Liver (tissue), 9 donors: ENCODE data around the gene SMIM36. TPM values are rescaled to one million over a fixed set of nuclear protein-coding genes. Genes with fewer than 3 reads are reported as not detected.

Experiments
- DNase-seq: peaks from one replicate; pipeline ENCODE4 v3.0.0-alpha.2; 2017; ENCODE audit warnings: low spot score
- H3K27ac ChIP-seq, 2 donors: one replicate each; pipeline ENCODE4 v1.7.0; 2013; ENCODE audit warnings: inconsistent platforms in 2 of 2, low read length in 2 of 2, control low read depth in 1 of 2, low read depth in 1 of 2, mild to moderate bottlenecking in 1 of 2
- H3K27me3 ChIP-seq, 4 donors: one replicate each; pipeline versions ENCODE4 v1.6.1 to v1.7.0; 2013; ENCODE audit warnings: low read length in 3 of 4, inconsistent platforms in 1 of 4, mild to moderate bottlenecking in 1 of 4, moderate library complexity in 1 of 4; ENCODE audit not compliant: control insufficient read depth in 4 of 4, insufficient read depth in 4 of 4
- H3K36me3 ChIP-seq, 4 donors: one replicate each; pipeline versions ENCODE4 v1.6.1 to v1.7.0; 2013; ENCODE audit warnings: low read length in 3 of 4, mild to moderate bottlenecking in 3 of 4, low read depth in 1 of 4, moderate library complexity in 1 of 4; ENCODE audit not compliant: control insufficient read depth in 4 of 4, insufficient read depth in 3 of 4
- H3K4me1 ChIP-seq, 4 donors: one replicate each; pipeline versions ENCODE4 v1.6.1 to v1.7.0; 2013; ENCODE audit warnings: low read length in 3 of 4, mild to moderate bottlenecking in 3 of 4, moderate library complexity in 1 of 4; ENCODE audit not compliant: control insufficient read depth in 4 of 4, insufficient read depth in 4 of 4
- H3K4me3 ChIP-seq, 3 donors: one replicate each; pipeline versions ENCODE4 v1.6.1 to v1.7.0; 2013; ENCODE audit warnings: low read length in 3 of 3, control low read depth in 1 of 3, low read depth in 1 of 3, mild to moderate bottlenecking in 1 of 3
- H3K9ac ChIP-seq, 2 donors: one replicate each; pipeline ENCODE4 v1.7.0; 2013; ENCODE audit warnings: low read length in 2 of 2, mild to moderate bottlenecking in 2 of 2, moderate library complexity in 2 of 2, control low read depth in 1 of 2, low read depth in 1 of 2
- H3K9me3 ChIP-seq, 4 donors: one replicate each; pipeline versions ENCODE4 v1.6.1 to v1.7.0; 2013; ENCODE audit warnings: low read length in 3 of 4; ENCODE audit not compliant: control insufficient read depth in 4 of 4
- EGR1 ChIP-seq, 2 donors: IDR thresholded peaks; 2 replicates each; pipeline ENCODE4 v1.6.1; 2016 to 2018; ENCODE audit warnings: antibody characterized with exemption in 2 of 2, low read depth in 2 of 2
- FOXA1 ChIP-seq: IDR thresholded peaks from 2 replicates; pipeline ENCODE4 v1.6.1; 2016; ENCODE audit warnings: antibody characterized with exemption
- GABPA ChIP-seq, 2 donors: IDR thresholded peaks in 1 of 2; conservative IDR thresholded peaks in 1 of 2; 2 replicates each; pipeline ENCODE4 v1.6.1; 2016; ENCODE audit warnings: antibody characterized with exemption in 2 of 2, mild to moderate bottlenecking in 1 of 2, moderate library complexity in 1 of 2
- HNF4A ChIP-seq, 2 donors: conservative IDR thresholded peaks; 2 replicates each; pipeline ENCODE4 v1.6.1; 2016; ENCODE audit warnings: antibody characterized with exemption in 2 of 2, mild to moderate bottlenecking in 2 of 2
- JUND ChIP-seq, 2 donors: IDR thresholded peaks; 2 replicates each; pipeline ENCODE4 v1.6.1; 2016; ENCODE audit warnings: antibody characterized with exemption in 2 of 2
- NR2F2 ChIP-seq: IDR thresholded peaks from 2 replicates; pipeline ENCODE4 v1.6.1; 2016; ENCODE audit warnings: antibody characterized with exemption
- RXRA ChIP-seq, 2 donors: IDR thresholded peaks; 2 replicates each; pipeline ENCODE4 v1.6.1; 2017 to 2018; ENCODE audit warnings: antibody characterized with exemption in 2 of 2, mild to moderate bottlenecking in 1 of 2
- TAF1 ChIP-seq: conservative IDR thresholded peaks from 2 replicates; pipeline ENCODE4 v1.6.1; 2016; ENCODE audit warnings: antibody characterized with exemption, mild to moderate bottlenecking
- WGBS: extraction: QIAGEN DNeasy Blood & Tissue Kit; methylation state at CpG from one replicate; pipeline ENCODE4 v1.1.7; 2013; 5-methylcytosine and 5-hydroxymethylcytosine counted together
- polyA plus RNA-seq, 2 donors: library from polyadenylated mRNA; stranded (reverse) in 1 of 2; unstranded in 1 of 2; fragments of 200-250 nt in 1 of 2; fragments of >200 nt in 1 of 2; fragmentation: Nextera tagmentation in 1 of 2; extraction: Ambion mirVana in 1 of 2; gene quantifications; one replicate each; pipeline versions ENCODE4 v1.2.1 to v1.2.3, GENCODE V29; 2013 to 2015
- total RNA-seq, 2 donors: library from RNA; depleted of rRNA; stranded (reverse); fragments of >200 nt; gene quantifications; one replicate each; pipeline ENCODE4 v1.2.3, GENCODE V29; 2014
- TF ChIP-seq, protein P1 (sequence below): fragments of 150-350 bp; IDR thresholded peaks from 2 replicates; pipeline ENCODE4 v1.5.1; 2017; ENCODE audit warnings: improper control_type of control experiment, low read depth, low read length; ENCODE audit not compliant: missing input control
- TF ChIP-seq, protein P2 (sequence below): IDR thresholded peaks from 2 replicates; pipeline ENCODE4 v1.6.1; 2016; ENCODE audit warnings: antibody characterized with exemption
- TF ChIP-seq, protein P3 (sequence below): IDR thresholded peaks from 2 replicates; pipeline ENCODE4 v1.6.1; 2016; ENCODE audit warnings: antibody characterized with exemption
- donor health status: healthy.
- donor health status: healthy.
- donor health status: healthy.
- donor health status: healthy.
- donor health status: healthy.

Gene SMIM36
- total and polyA plus RNA-seq, 4 donors = not detected

DNA sequence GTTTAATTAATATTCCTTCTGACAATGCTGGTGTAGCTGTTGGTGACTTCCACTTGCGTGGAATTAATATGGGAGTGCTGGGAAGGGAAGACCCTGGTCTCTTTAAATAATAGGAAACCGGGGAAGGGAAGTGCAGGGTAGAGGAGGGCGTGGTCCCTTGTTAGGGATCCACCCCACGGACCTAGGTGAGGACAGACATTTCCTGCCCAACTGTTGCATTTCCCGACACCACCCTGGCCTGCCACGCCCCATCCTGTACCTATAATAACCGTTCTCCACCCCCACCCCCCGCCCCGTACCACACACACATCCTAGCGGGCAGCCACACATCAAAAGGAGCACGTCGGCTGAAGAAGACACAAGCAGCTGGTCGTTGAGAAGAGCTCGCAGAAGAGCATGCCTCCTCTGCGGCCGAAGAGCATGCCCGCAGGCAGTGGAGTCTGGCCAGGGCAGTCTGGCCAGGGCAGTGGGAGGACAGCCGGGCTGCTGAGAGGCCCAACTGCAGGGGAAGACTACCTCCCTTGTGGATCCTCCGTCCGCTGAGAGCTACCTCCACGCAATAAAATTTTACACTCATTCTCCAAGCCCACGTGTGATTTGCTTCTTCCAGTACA, 52.9 kb downstream of the SMIM36 start:
- Histone ChIP-seq H3K27me3 (no peaks in the 10 kb centered on the region), H3K4me1 (peaks cover 0 to 11% (median 5%) of the 10 kb centered on the region in 4 donors), H3K27ac (no peak overlapping the region), H3K36me3 (no peaks in the 10 kb centered on the region), H3K9me3 (no peaks in the 10 kb centered on the region), H3K9ac (no peak overlapping the region), H3K4me3 (no peak overlapping the region)
- 89% methylated on average over 22 of the region's 22 CpGs for WGBS
- TF ChIP-seq RXRA (IDR thresholded peaks at IDR 0.05) (no peak), NR2F2 (no peak)
- no peak for DNase-seq

DNA sequence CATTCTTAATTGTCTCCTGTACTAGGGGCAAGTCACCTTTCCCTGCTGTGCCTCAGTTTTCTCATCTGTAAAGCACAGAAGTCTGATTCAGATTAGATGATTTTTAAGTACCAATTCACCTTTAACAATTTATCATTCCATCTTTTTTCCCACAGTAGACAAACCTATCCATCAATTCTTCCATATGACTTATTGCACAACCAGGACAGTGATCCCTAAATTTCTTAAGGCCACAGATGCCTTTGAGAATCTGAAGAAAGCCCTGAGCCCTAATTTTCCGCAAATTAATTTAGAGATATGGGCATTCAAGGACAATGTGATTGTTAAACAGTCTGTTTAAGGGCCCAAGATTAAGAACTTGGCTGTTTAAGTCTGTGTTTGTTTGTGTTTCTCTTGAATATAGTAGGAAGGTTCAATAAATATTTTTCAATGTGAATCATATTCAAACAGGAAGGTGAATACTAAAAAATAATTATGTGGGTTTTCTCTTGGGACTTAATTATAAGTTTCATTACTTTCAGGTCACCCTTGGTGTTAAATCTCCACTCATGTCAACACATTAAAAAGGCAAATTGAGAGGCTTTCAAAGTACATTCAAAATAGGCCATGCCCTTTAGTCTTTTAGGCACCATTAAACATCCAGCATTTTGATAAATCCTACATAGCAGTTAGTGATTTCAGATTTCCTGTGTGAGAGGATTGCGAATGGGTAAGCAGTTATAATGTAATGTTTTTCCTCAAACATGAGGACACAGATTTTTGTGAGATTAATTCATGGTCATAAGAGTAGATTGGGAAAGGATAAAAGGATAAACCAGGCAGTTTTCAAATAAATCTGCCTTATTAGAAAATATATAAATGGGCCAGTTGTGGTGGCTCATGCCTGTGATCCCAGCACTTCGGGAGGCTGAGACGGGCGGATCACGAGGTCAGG, 54.7 kb downstream of the SMIM36 start:
- Histone ChIP-seq H3K4me3 (no peak overlapping the region), H3K27me3 (no peaks in the 10 kb centered on the region), H3K36me3 (no peaks in the 10 kb centered on the region), H3K9ac (no peak overlapping the region), H3K27ac (no peak overlapping the region), H3K4me1 (peaks cover 4 to 19% (median 11%) of the 10 kb centered on the region in 4 donors), H3K9me3 (no peaks in the 10 kb centered on the region)
- WGBS = 94% methylated on average over 6 of the region's 6 CpGs
- no peak for TF ChIP-seq HNF4A (conservative IDR thresholded peaks at IDR 0.05)
- no peak for TF ChIP-seq JUND (IDR thresholded peaks at IDR 0.05)
- TF ChIP-seq, protein P1, sequence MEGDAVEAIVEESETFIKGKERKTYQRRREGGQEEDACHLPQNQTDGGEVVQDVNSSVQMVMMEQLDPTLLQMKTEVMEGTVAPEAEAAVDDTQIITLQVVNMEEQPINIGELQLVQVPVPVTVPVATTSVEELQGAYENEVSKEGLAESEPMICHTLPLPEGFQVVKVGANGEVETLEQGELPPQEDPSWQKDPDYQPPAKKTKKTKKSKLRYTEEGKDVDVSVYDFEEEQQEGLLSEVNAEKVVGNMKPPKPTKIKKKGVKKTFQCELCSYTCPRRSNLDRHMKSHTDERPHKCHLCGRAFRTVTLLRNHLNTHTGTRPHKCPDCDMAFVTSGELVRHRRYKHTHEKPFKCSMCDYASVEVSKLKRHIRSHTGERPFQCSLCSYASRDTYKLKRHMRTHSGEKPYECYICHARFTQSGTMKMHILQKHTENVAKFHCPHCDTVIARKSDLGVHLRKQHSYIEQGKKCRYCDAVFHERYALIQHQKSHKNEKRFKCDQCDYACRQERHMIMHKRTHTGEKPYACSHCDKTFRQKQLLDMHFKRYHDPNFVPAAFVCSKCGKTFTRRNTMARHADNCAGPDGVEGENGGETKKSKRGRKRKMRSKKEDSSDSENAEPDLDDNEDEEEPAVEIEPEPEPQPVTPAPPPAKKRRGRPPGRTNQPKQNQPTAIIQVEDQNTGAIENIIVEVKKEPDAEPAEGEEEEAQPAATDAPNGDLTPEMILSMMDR = no peak
- no peak for TF ChIP-seq NR2F2
- TF ChIP-seq, protein P2, sequence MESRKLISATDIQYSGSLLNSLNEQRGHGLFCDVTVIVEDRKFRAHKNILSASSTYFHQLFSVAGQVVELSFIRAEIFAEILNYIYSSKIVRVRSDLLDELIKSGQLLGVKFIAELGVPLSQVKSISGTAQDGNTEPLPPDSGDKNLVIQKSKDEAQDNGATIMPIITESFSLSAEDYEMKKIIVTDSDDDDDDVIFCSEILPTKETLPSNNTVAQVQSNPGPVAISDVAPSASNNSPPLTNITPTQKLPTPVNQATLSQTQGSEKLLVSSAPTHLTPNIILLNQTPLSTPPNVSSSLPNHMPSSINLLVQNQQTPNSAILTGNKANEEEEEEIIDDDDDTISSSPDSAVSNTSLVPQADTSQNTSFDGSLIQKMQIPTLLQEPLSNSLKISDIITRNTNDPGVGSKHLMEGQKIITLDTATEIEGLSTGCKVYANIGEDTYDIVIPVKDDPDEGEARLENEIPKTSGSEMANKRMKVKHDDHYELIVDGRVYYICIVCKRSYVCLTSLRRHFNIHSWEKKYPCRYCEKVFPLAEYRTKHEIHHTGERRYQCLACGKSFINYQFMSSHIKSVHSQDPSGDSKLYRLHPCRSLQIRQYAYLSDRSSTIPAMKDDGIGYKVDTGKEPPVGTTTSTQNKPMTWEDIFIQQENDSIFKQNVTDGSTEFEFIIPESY = no peak
- TF ChIP-seq EGR1 (IDR thresholded peaks at IDR 0.05; ENCODE audit: low read depth in 2 of 2) = no peak
- no peak for TF ChIP-seq RXRA (IDR thresholded peaks at IDR 0.05)
- no peak for TF ChIP-seq GABPA (IDR thresholded peaks at IDR 0.05 in 1 of 2, conservative IDR thresholded peaks at IDR 0.05 in 1 of 2)
- no peak for DNase-seq

DNA sequence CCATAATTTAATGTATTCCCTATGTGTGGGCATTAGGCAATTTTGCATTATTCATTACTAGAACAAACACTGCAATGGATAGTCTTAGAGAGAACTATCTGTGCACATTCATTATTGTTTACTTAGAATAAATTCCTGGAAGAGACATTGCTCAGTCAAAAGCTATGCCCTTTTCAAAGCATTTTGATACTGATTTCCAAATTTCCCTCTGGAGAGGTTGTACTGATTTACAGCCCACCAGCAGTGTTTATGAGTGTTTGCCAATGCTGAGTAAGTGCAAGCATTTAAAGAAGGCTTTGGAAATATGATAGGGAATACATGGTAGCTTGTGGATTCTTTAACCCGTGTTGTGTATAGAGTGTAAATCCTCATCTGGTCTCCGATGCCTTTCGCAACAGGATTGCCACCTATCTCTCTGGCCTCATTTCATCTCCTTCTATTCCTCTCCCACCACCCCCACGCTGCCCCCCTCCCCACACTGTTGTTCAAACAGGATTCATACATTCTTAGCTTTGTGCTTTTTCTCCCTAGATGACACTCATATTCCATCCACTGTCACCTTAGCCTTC, 56.3 kb downstream of the SMIM36 start:
- Histone ChIP-seq H3K36me3 (no peaks in the 10 kb centered on the region), H3K27me3 (no peaks in the 10 kb centered on the region), H3K9me3 (no peaks in the 10 kb centered on the region), H3K27ac (no peak overlapping the region), H3K4me1 (peaks cover 4 to 19% (median 13%) of the 10 kb centered on the region in 4 donors), H3K9ac (no peak overlapping the region), H3K4me3 (no peak overlapping the region)
- 68% methylated on average over 4 of the region's 4 CpGs for WGBS
- DNase-seq = no peak
- TF ChIP-seq GABPA (IDR thresholded peaks at IDR 0.05 in 1 of 2, conservative IDR thresholded peaks at IDR 0.05 in 1 of 2) (no peak), EGR1 (IDR thresholded peaks at IDR 0.05; ENCODE audit: low read depth in 2 of 2) (no peak), FOXA1 (no peak), RXRA (IDR thresholded peaks at IDR 0.05) (peak; percentile 14 to 41), TAF1 (no peak), NR2F2 (no peak)
- TF ChIP-seq, protein P1 = no peak
- TF ChIP-seq, protein P2 = no peak
- TF ChIP-seq, protein P3, sequence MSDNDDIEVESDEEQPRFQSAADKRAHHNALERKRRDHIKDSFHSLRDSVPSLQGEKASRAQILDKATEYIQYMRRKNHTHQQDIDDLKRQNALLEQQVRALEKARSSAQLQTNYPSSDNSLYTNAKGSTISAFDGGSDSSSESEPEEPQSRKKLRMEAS = no peak
